ENCODE measurements around the gene RMDN3.
A peak's percentile ranks its signal among the peaks of the same experiment; 100 is the strongest.

The RMDN3 gene

DNA sequence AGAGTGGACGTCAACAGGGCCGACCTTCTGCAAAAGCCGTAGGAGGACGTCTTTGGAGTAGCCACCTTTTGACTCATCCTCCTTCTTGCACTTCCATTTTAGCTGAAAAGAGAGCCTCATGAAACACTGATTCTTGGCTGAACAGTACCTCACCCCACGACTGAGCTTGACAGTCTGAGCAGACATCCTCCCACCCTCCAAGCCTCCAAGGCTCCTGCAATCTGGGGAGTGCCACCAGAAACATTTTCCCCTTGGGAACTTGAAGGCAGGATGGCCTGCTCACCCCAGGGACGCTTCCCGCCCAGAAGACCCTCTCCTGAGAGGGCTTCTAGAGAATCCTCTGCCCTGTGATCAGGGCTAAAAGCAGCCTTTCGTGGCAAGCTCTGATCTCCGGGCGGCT, 20.0 kb upstream of the RMDN3 start:
- DNase-seq: peak in 25 of 42 donors; percentile 17 to 81 (median 47)
- intact Hi-C loops (cut with DNase I): no loop called here

DNA sequence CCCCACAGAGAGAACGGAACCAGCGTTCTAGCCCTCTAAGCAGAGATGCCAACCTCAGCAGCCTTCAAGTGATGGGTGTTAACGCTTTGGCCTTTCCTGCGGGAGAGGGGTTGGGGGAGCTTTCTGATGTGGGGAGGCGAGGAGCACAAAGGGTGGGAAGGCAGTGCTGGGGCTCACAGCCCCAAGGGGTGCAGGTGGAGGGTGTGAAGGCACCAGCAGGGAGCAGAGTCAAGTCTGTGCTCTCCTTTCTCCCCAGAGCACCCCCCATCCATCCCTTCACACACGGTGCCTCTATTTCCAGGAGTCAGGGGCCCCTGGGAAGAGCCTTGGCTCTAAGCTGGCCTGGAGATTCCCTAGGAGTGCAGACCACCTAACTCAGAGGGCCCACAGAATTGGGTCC, 18.8 kb upstream of the RMDN3 start:
- DNase-seq: no peak
- intact Hi-C loops (cut with DNase I): no loop called here

DNA sequence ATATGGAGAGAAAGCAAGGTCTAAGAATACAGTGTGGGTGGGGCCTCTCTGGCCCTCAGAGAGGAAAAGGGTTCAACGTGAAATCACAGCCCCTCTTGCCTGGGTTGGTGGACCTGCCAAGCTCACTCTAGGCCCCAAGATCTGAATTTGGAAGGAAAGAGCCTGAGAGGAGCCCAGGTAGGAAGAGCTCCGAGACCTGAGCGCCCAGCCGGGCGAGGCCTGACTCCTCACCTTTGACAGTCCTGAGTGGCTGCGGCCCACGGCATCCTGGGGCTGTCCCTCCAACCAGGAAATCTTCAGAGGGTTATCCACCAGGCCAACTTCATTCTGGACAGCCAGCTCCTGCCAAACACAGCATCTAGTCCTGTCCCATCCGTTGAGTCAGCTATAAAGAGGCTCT, 18.4 kb upstream of the RMDN3 start:
- intact Hi-C loops (cut with DNase I): no loop called here
- no peak for DNase-seq

DNA sequence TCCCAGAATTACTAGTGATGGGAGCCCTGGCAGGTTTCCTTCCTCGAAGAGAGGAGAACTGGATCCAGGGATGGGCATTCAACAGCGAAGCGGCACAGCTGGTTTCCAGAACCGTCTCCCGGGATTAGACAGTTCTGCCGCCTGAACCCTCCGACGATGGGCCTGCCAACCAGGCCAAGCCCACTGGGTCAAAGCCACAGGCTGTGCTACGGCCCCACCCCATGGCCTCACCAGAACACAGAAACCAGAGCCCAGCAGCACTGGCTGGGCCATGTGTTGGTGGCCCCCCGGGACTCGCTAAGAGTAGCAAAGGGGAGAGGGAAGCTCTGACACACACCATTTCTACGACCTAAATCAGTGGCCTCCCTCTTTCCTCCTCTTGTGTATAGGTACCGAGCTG, 17.0 kb upstream of the RMDN3 start:
- peak in 2 of 42 donors; percentile 23 to 30 for DNase-seq
- intact Hi-C loops (cut with DNase I): no loop called here

DNA sequence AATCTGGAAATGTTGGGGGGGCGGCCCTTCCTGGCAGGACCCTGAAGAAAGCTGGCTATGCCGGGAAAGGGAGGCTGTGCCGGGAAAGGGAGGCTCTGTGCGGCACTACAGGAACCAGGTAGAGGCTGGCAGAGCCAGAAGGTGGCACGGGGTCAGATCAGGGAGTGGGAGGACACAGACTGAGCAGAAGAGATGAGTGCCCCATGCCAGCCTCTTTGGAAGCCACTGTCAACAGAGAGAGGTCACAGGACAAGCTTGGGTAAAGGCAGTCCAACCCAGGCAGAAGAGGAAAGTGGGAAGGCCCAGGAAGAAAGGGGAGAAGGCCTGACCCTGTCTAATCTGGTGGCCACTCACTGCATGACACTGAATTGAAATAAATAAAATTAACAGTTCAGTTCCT, 16.2 kb upstream of the RMDN3 start:
- intact Hi-C loops (cut with DNase I): no loop called here
- DNase-seq: peak in 1 of 42 donors; percentile 6

DNA sequence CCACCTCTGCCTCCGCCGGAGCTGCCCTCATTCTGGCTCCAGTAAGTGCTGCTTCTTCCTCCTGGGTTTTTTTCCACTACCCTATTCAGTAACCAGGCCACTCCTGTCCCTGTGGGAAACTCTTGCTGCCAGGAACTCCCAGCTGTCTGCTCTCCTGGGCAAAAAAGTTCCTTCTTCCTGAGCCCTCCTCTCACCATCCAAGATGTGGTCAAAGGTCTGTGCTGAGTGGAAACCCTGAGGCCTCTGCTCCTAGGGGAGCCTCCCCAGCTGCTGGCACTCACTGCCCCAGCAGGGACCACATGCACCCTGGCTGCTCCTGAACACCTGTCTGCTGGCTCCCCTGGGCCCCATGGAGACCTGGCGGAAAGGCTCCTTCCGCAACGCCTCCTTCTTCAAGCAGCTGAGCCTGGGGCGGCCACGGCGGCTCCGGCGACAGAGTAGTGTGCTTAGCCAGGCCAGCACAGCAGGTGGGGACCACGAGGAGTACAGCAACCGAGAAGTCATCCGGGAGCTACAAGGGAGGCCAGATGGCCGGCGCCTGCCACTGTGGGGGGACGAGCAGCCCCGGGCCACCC, 15.2 kb upstream of the RMDN3 start:
- intact Hi-C loops (cut with DNase I): no loop called here
- DNase-seq: no peak

DNA sequence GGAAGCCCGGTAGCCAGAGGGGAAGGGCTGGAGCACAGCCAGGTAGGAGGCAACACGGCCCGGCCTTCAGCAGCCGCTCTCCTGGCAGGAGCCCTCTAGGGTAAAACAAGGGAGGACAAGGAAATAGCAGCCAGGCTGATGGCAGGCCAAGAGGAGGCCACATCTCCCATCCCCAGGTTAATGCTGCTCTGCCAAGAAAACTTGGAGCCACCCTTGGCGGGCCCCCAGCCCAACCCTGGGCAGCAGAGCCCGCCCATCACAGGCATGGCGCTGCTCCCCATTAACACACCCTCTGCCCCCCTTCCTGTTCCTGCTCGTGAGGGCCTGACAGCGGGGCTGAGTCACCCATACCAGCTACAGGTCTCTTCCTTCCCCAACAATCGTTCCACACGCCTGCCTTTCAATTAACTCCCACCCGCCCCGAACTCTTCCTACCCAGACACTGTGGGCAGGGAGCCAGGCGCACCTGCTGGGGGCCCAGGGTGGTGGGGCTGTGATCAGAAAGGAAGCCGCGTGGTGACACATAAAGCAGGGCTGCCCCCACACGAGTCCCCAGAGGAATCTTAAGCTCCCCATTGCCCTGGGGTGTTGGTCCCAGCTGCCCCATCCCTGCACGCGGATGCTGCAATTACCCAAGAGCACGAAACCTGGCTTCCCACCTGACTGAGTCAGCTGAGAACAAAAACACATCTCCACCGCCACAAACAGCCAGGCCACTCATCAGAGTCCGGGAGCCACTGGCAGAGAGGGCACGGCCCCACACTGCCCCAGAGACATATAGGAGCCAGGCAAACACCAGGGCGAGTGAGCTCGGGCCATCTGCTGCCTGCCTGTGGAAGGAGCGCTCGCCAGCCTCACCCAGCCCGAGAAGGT, 14.5 kb upstream of the RMDN3 start, which contains the start of gene C15orf62:
TSS of gene C15orf62 (plus strand) at position 707 of the 873 bp plus-strand sequence. CDS start 516 bp downstream, outside the sequence.
- intact Hi-C loops (cut with DNase I): no loop called here
- peak in 41 of 42 donors; percentile 40 to 92 (median 73) for DNase-seq

DNA sequence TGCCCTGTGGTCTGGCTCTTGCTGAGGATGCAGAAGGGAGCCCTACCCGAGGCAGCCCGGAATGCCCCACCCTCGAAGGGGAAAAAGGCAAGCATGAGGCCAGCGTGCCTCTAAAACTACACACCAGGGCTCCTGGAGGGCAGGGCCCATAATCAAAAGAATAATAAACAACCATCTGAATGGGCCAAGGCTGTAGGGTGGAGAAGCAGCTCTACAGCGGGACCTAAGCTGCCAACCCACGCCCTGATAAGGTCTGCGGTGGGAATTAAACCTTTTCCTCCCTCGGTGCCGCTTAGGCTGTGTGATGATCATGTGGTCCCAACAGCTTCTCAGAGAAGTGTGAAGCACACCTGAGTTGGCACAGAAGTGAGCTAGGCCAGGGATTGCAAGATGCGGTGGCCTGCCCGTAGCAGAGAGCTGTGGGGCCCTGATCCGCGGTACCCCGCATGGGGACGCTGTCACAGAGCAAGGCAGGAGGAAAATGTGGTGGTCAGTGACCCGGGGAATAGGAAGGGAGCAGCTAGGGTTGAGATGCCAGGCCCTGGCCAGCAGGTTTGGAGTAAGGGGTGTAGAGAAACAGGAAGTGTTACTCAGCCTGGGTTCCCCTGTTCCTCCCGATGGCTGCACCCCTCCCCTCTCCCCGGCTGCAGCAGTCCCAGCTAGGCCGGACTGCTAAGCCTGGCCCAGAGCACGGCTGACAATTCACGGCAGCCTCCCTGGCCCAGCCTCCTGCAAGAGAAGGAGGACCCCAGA, 13.6 kb upstream of the RMDN3 start:
- DNase-seq: no peak
- intact Hi-C loops (cut with DNase I): no loop called here

DNA sequence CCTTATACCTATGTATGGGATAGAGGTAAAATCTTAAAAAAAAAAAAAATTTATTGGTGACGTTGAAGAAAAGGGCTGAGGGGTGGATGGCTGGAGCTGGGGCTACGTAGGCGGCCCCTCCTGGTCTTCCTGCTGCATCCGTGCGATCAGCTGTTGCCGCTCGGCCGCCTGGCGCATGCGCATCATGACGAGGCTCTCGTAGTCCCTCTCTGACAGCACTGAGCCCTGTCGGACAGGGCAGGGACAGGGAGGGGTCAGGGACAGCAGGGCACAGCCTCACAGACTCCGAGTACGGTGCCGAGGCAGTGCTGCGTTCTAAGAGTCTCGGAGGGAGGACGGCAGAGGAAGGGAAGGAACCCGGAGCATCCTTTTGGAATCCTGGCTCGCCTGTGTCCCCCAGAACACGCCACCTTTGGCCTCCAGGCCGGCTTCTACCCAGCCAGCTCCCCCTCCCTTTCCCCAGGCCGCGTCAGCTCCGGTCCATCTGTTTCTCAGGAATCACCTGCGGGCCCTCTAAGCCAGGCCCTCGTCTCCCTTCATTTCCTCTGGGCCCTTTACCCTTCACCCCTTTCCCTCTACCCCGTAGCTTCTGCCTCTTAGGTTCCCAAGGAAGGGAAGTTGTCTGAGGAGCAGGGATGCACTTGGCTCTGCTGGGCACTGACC, 12.9 kb upstream of the RMDN3 start:
- intact Hi-C loops (cut with DNase I): no loop called here
- no peak for DNase-seq

DNA sequence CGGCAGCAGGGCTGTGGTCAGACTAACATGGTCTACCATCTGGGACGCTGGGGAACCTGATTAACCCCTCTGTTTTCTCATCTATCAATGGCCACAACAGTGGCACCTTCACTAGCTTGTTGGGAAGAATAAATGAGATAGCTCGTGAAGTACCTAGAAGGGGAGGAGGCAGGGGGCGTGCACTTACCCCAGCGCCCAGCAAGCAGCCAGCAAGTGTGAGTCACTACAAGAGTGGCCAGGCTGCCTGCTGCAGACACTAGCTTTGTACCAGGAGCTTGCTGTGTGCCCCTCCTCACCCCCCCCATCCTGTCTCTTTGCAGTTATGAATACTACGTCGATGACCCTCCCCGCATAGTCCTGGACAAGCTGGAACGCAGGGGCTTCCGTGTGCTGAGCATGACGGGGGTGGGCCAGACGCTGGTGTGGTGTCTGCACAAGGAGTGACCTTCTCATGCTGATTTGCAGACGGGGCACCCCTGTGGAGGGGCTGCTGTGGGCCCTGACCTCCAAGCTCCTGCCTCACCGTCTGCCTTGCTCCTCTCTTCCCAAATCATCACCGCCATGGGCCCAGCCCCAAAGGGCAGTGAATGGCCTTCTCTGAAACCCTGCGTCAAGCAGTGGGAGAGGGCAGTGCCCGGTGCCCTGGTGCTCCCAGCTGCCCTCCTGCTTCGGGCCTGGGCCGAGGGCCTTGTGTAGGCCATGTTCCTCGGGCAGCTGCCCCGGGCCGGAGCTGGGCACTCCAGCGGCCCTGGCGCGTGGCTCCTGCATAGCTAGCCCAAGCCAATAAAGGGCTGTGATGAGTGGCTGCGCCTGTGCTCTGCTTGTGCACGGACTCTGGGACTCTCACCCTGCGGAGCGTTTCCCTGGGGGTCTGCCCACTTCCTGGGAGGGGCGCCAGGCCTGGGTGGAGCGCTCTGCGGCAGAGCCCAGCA, 12.1 kb upstream of the RMDN3 start:
- intact Hi-C loops (cut with DNase I): no loop called here

DNA sequence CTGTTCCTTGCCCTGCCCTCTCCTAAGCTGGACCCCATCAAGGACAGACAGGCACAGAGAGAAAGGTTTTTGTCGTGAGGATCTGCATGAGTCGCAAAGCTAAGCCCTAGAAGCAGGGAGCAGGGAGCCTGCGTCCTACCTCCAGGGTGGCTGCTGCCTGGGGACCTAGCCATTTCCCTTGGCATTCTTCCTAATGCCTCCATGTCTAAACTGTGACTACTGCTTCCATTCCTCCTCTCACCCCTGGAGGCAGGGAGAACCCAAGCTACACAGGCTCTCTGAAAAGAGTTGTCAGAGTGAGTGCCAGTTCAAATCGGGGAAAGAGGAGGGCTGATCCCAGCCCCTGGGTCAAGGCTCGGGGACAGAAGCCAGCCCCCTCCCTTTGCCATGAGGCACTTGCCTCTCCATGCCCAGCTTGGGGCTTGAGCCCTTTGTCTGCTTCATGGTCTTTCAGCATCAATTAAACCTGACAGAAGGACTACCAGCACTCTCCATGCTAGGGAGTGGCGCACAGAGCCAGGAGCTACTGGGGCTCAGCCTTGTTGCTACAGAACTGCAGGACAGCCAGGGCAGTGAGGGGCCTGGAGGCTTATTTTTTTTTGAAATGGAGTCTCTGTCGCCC, 11.3 kb upstream of the RMDN3 start:
- peak in 1 of 42 donors; percentile 12 for DNase-seq
- intact Hi-C loops (cut with DNase I): no loop called here

More for the DNA sequence above, 12.1 kb upstream of the RMDN3 start:
- no peak for DNase-seq

DNA sequence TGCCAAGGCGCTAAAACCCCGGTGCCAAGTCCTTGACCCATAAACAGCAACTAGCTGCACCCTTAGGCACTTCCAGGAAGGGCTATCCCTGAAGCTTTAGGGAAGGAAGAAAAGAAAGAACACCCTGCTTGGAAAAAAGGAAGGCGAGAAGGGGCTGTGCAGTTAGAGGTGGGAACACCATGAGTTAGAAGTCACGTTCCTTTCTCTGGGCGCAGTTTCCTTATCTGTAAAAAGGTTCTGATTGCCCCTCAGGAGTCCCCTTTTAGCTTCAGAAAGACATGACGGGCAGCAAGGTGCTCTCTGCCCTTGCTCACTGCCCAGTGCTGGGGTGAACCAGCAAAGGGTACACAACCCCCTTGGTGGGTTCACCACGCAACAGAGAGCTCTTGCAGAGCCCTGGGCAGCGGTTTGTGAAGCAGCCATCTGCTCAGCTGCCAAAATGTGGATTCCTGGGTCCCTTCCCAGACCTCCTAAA, 9.6 kb upstream of the RMDN3 start:
- no peak for DNase-seq
- intact Hi-C loops (cut with DNase I): no loop called here

DNA sequence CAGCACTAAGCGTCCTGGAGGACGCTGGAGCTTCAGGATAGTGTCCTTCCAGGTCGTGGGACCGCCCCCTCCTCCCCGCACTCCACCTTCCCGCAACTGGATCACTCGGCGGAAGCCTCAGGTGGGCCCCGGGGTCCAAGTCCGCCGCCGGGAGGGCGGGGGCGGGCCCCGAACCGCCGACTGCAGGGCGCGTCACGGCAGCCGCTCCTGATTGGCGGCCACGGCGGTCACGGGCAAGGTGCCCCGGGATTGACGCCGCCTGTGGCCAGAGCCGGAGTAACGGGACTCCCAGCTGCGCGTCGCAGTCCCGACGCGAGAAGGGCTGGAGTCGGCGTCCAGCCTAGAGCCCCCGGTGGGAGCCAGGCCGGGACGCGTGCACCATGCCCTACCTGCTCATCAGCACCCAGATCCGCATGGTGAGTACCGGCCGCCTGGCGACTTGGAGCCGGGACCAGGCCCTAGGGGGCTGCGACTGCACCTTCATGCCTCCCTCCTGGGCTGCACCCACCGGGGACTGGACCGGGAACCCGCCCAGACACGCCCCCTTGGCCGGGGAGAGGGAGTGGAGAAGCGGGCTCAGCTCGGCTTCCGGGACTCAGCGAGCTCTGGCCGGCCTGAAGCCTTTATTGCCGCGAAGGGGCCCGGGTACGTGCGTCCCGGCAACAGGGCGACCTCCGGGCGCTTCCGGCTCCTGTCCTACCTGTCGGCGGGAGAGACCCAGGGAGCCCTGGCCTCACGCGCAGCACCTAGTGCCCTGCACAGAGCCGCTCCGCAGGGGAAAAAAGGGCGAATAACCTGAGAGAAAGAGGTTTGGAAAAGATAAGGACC, 9.0 kb upstream of the RMDN3 start, which contains the start of gene GCHFR:
TSS of gene GCHFR (plus strand) at position 268 of the 828 bp plus-strand sequence. CDS start at position 381, 113 bp downstream.
- intact Hi-C loops (cut with DNase I): no loop called here
- DNase-seq: peak in 39 of 42 donors; percentile 24 to 80 (median 59)

DNA sequence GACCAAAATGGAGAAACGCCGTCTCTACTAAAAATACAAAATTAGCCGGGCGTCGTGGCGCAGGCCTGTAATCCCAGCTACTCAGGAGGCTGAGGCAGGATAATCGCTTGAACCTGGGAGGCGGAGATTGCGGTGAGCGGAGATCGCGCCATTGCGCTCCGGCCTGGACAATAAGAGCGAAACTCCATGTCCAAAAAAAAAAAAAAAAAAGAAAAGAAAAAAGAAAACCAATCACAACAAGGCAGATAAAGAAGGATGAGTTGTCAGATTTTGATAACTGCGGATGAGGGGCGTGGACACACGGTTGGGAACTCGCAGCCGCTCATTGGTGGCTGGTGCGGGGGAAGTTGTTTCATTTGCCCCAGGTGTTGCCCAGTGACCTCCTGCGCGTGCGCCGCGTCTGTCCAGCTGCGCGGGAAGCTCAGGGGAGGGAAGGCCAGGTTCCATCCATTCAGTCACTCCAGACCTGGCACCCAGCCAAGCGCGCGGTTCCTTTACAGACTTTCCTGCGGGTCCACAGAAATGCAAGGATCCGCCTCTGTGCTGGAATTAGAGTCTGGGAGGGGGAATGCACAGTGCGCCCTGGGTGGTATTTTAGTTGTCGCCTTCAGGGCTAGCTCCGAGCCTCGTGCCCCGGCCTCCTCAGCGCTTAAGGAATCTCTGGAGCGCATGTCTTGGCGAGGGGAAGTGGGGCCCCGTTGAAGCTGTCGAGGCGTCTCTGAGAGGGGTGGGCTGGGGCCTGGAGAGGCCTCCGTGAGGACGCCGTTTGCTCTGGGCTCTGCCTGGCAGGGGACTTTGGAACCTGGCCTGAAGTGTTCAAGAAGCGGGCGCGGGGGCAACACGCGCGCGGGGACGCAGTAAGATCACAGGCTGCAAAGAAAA, 8.1 kb upstream of the RMDN3 start:
- DNase-seq: peak in 26 of 42 donors; percentile 25 to 72 (median 48)
- intact Hi-C loops (cut with DNase I): no loop called here

DNA sequence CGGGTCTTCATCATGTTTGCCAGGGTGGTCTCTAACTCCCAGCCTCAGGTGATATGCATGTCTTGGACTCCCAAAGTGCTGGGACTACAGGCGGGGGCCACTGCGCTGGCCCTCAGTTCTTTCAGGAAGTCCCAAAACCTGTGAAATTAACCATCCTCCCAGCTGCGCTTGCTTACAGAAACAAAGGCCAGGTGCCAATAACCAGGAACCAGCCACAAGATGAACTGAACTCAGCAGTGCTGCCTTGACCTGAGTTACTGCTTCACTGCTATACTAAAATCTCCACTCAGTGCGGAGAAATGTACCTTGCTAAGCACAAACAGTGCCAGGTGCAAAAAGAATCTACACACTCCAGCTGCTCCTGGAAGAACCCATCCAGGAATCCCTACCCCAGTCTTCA, 4.9 kb upstream of the RMDN3 start:
- no peak for DNase-seq
- intact Hi-C loops (cut with DNase I): loop anchor here (10.0 kb wide), 2 partner anchors 135 to 195 kb away; partner anchors contain the start of genes CCDC32, RPUSD2 and VPS18

Measured in head of caudate nucleus (tissue), 42 donors.